Kidney (tissue), 14 donors: ENCODE measurements around the gene FBXO2. TPM values are rescaled to one million over a fixed set of nuclear protein-coding genes. Genes with fewer than 3 reads are reported as not detected.

Experiments used
- DNase-seq, 5 donors: peaks; one replicate each; pipeline ENCODE4 v3.0.0-alpha.2; 2013 to 2020
- FAIRE-seq: peaks from 2 replicates; lab custom pipeline; 2012; peaks lifted over from hg19 to GRCh38; lab: Jason Lieb, UNC
- H3K27ac ChIP-seq, 2 donors: one replicate each; pipeline ENCODE4 v1.7.0; 2013; ENCODE audit warnings: low read depth in 2 of 2, low read length in 2 of 2, inconsistent platforms in 1 of 2
- H3K27me3 ChIP-seq: one replicate; pipeline ENCODE4 v1.7.1; 2013; ENCODE audit warnings: low read length, inconsistent platforms; ENCODE audit not compliant: control insufficient read depth, insufficient read depth
- H3K36me3 ChIP-seq, 3 donors: one replicate each; pipeline versions ENCODE4 v1.7.0 to v1.7.1; 2013; ENCODE audit warnings: low read length in 3 of 3, control low read depth in 1 of 3, inconsistent platforms in 1 of 3; ENCODE audit not compliant: insufficient read depth in 3 of 3, control insufficient read depth in 2 of 3
- H3K4me1 ChIP-seq, 3 donors: one replicate each; pipeline versions ENCODE4 v1.7.0 to v1.7.1; 2013; ENCODE audit warnings: low read length in 3 of 3, inconsistent platforms in 1 of 3, low read depth in 1 of 3; ENCODE audit not compliant: control insufficient read depth in 2 of 3, insufficient read depth in 2 of 3
- H3K4me3 ChIP-seq, 3 donors: one replicate each; pipeline versions ENCODE4 v1.7.0 to v1.8.1; 2013; ENCODE audit warnings: low read length in 3 of 3, control low read depth in 1 of 3, inconsistent platforms in 1 of 3
- H3K9ac ChIP-seq, 3 donors: one replicate each; pipeline versions ENCODE4 v1.7.0 to v1.7.1; 2013; ENCODE audit warnings: low read length in 3 of 3, control low read depth in 1 of 3, inconsistent platforms in 1 of 3
- H3K9me3 ChIP-seq, 3 donors: one replicate each; pipeline versions ENCODE4 v1.7.0 to v1.7.1; 2013; ENCODE audit warnings: low read length in 3 of 3, control low read depth in 1 of 3, inconsistent platforms in 1 of 3; ENCODE audit not compliant: control insufficient read depth in 2 of 3, insufficient read depth in 1 of 3
- intact Hi-C: fragments of 100-400 bp; cut with DNase I; formaldehyde crosslinking; loops from one replicate; pipeline ENCODE4 v1.11.1; 2022
- polyA plus RNA-seq: library from polyadenylated mRNA; stranded (reverse); fragments of 350-450 nt; fragmentation: Illumina TruSeq; extraction: RNeasy Lipid Tissue Mini Kit (QIAGEN cat#74804); gene quantifications from one replicate; pipeline ENCODE4 v1.2.3, GENCODE V29; 2014; ENCODE audit warnings: low read depth, low replicate concordance; ENCODE audit not compliant: insufficient read depth
- total RNA-seq: library from RNA; stranded (reverse); fragmentation: NEBNext Ultra II Directional; extraction: Animal tissue kit (Norgen Biotek cat#: 25700); gene quantifications from one replicate; pipeline ENCODE4 v1.2.1, GENCODE V29; 2021
- TF ChIP-seq, protein P1 (sequence below): IDR thresholded peaks from 3 replicates; pipeline ENCODE4 v1.5.1; 2012; ENCODE audit warnings: mild to moderate bottlenecking, moderate library complexity, borderline replicate concordance; ENCODE audit not compliant: insufficient read depth; ENCODE audit errors: extremely low read depth
- donor health status: control.
- donor health status: control.
- donor health status: control.
- donor health status: control.
- donor health status: control.
- donor health status: DM: yes; HTN: yes; CAD: no.
- donor health status: Normal renal cell carcinoma (clear cell type).

FBXO2 gene
- total and polyA plus RNA-seq, 2 donors from 2014 or later, result 10.2 to 38.4 TPM

DNA sequence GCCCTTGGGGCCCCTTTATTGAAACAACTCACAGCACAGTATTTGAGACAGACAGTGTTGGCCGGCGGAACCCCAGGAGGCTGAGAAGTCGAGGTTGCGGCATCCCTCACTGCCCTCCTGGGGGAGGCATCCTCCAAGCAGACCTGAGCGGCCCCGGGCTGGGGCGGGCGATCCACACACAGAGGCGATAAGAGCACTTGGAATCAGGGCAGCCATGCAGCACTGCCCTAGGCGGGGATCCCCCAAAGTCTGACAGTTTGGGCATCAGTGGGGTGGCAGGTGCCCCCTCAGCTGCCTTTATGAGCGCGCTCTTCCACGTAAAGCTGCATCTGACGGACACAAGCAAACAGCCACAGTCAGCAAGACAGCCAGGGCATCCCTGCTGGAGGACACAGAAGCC is 20.3 kb upstream of the FBXO2 start:
- no peaks in the 10 kb centered on the region for H3K9me3 ChIP-seq
- H3K27ac ChIP-seq, result no peak overlapping the region
- DNase-seq, result no peak
- H3K9ac ChIP-seq, result no peak overlapping the region
- peaks cover 0 to 2% (median 0%) of the 10 kb centered on the region in 3 donors for H3K4me1 ChIP-seq
- H3K4me3 ChIP-seq, result no peak overlapping the region
- no peaks in the 10 kb centered on the region for H3K27me3 ChIP-seq
- TF ChIP-seq, protein P1, sequence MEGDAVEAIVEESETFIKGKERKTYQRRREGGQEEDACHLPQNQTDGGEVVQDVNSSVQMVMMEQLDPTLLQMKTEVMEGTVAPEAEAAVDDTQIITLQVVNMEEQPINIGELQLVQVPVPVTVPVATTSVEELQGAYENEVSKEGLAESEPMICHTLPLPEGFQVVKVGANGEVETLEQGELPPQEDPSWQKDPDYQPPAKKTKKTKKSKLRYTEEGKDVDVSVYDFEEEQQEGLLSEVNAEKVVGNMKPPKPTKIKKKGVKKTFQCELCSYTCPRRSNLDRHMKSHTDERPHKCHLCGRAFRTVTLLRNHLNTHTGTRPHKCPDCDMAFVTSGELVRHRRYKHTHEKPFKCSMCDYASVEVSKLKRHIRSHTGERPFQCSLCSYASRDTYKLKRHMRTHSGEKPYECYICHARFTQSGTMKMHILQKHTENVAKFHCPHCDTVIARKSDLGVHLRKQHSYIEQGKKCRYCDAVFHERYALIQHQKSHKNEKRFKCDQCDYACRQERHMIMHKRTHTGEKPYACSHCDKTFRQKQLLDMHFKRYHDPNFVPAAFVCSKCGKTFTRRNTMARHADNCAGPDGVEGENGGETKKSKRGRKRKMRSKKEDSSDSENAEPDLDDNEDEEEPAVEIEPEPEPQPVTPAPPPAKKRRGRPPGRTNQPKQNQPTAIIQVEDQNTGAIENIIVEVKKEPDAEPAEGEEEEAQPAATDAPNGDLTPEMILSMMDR, result no peak
- intact Hi-C loops, result no loop called here
- H3K36me3 ChIP-seq, result peaks cover 0 to 2% (median 2%) of the 10 kb centered on the region in 3 donors
- FAIRE-seq, result no peak

DNA sequence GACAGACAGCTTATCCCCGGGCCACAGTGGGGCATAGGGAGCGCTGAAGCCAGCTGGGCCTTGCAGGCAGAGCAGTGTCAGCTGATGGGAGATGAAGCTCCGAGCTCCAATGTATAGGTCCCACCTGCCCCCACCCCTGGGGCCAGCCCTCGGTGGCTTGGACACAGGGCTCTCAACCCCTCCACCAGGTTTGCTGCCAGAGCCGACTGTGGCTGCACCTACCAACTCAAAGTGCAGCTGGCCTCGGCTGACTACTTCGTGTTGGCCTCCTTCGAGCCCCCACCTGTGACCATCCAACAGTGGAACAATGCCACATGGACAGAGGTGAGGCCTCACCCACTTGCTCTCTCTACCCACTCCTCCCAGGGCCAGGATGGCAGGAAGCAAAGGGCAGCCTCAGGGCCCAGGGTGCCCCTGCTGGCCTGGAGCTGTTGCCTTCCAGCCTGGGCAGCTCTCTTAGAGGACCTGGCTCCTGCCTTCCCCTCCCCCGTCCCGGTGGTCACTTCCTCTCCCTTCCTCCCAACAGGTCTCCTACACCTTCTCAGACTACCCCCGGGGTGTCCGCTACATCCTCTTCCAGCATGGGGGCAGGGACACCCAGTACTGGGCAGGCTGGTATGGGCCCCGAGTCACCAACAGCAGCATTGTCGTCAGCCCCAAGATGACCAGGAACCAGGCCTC is 19.0 kb upstream of the FBXO2 start:
- Histone ChIP-seq H3K9ac (no peak overlapping the region), H3K27me3 (no peaks in the 10 kb centered on the region), H3K36me3 (peaks cover 0 to 2% (median 2%) of the 10 kb centered on the region in 3 donors), H3K4me3 (no peak overlapping the region), H3K27ac (no peak overlapping the region), H3K9me3 (no peaks in the 10 kb centered on the region), H3K4me1 (peaks cover 0 to 2% (median 0%) of the 10 kb centered on the region in 3 donors)
- TF ChIP-seq, protein P1, result no peak
- intact Hi-C loops, result no loop called here
- FAIRE-seq (no peak), DNase-seq (no peak)

DNA sequence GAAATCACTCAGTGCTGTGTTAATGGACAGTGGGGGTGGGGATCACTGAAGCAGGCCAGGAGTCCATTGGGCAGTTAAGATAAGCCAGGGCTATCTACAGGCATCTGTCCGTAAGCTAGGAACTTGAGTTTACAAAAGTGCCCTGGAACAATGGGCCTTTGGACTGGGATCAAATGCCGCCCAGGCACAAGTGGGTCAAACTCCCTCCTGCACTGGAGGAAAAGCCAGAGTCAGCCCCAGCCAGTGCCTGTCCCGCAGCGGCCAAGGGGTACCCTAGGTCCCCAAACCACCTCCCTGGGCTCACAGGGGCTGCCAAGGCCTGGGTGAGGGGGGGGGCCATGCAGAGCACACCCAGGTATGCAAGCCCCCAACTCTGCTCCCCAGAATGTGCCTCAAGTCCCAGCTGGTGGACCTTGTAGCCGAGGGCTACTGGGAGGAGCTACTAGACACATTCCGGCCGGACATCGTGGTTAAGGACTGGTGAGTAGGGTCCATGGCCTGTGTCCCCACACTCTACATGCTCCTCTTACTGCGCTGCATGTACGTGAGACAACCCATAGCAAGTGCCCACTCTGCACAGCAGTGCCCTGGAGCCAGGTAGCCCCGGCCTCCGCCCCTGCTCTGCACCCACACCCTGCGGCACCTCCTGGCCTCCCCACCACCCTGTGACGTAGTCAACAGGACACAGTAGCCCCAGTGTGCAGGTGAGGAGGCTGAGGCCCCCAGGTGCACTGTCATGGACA is 17.5 kb upstream of the FBXO2 start:
- no peak for FAIRE-seq
- H3K27ac ChIP-seq, result no peak overlapping the region
- no peaks in the 10 kb centered on the region for H3K27me3 ChIP-seq
- TF ChIP-seq, protein P1, result no peak
- H3K4me1 ChIP-seq, result peaks cover 0 to 2% (median 0%) of the 10 kb centered on the region in 3 donors
- DNase-seq, result no peak
- intact Hi-C loops, result no loop called here
- no peaks in the 10 kb centered on the region for H3K9me3 ChIP-seq
- peaks cover 0 to 2% (median 2%) of the 10 kb centered on the region in 3 donors for H3K36me3 ChIP-seq
- H3K4me3 ChIP-seq, result no peak overlapping the region
- H3K9ac ChIP-seq, result no peak overlapping the region
